Omental fat pad (tissue), 4 donors: ENCODE measurements around the gene RNASE9. TPM values are rescaled to one million over a fixed set of nuclear protein-coding genes. Genes with fewer than 3 reads are reported as not detected.
"Not testable (repeated sequence)": the region's sequence is repeated elsewhere in the genome, so short reads cannot be mapped to it uniquely, and the experiment has no call there.

Experiments
- ATAC-seq: fragments of 150-250 bp; one replicate; pipeline ENCODE4 v1.9.1; 2016; ENCODE audit warnings: mild to moderate bottlenecking, moderate library complexity; ENCODE audit not compliant: low FRiP score
- DNase-seq: peaks from one replicate; pipeline ENCODE4 v3.0.0-alpha.2; 2019; ENCODE audit warnings: low spot score
- CTCF ChIP-seq, 3 donors: fragments of 450-650 bp; IDR thresholded peaks; one replicate each; pipeline ENCODE4 v1.5.1; 2016 to 2017; ENCODE audit warnings: antibody characterized with exemption in 3 of 3, mild to moderate bottlenecking in 3 of 3, moderate library complexity in 2 of 3
- total RNA-seq, 4 donors: library from RNA; depleted of rRNA; stranded (reverse); fragments of >200 nt; gene quantifications; one replicate each; pipeline ENCODE4 v1.1.0, GENCODE V29; 2016

RNASE9 gene
- total RNA-seq, 4 donors from 2014 or later: not detected

- TF ChIP-seq CTCF (IDR thresholded peaks at IDR 0.05): no peak
- DNase-seq (no peak), ATAC-seq (no peak)
Observed at GRCh38 chr14:20578325-20578724, 17.5 kb upstream of the RNASE9 start.

GRCh38 chr14:20572382-20572990 lies 11.6 kb upstream of the RNASE9 start:
- DNase-seq, ATAC-seq: not testable (repeated sequence)

- ATAC-seq: not testable (repeated sequence)
Observed at GRCh38 chr14:20570720-20571119, 9.9 kb upstream of the RNASE9 start.

GRCh38 chr14:20569865-20570264 lies 9.0 kb upstream of the RNASE9 start:
- ATAC-seq, DNase-seq: not testable (repeated sequence)

More at GRCh38 chr14:20570720-20571119, 9.9 kb upstream of the RNASE9 start:
- not testable (repeated sequence) for DNase-seq

GRCh38 chr14:20569066-20569465 lies 8.2 kb upstream of the RNASE9 start:
- ATAC-seq (no peak), DNase-seq (no peak)
- no peak for TF ChIP-seq CTCF (IDR thresholded peaks at IDR 0.05)

- DNase-seq (no peak), ATAC-seq (no peak)
- TF ChIP-seq CTCF (IDR thresholded peaks at IDR 0.05): no peak
Observed at GRCh38 chr14:20568393-20568792, 7.5 kb upstream of the RNASE9 start.

- DNase-seq, ATAC-seq: not testable (repeated sequence)
Observed at GRCh38 chr14:20567199-20567598, 6.4 kb upstream of the RNASE9 start.

- no peak for TF ChIP-seq CTCF (IDR thresholded peaks at IDR 0.05)
- ATAC-seq (no peak), DNase-seq (no peak)
Observed at GRCh38 chr14:20564501-20564997, 3.7 kb upstream of the RNASE9 start.

- no peak for DNase-seq
- no peak for ATAC-seq
- no peak for TF ChIP-seq CTCF (IDR thresholded peaks at IDR 0.05)
Observed at GRCh38 chr14:20563971-20564370, 3.1 kb upstream of the RNASE9 start.
